ENCODE data around the gene APOBEC3G. TPM values are rescaled to one million over a fixed set of nuclear protein-coding genes. Genes with fewer than 3 reads are reported as not detected.
A peak's percentile ranks its signal among the peaks of the same experiment; 100 is the strongest.
"Not testable (repeated sequence)": the region's sequence is repeated elsewhere in the genome, so short reads cannot be mapped to it uniquely, and the experiment has no call there.

The APOBEC3G gene
- total and polyA plus RNA-seq, 2 donors (not counting 1 experiment from before 2014, with no cell fraction given), result 14.3 to 22.1 TPM

DNA sequence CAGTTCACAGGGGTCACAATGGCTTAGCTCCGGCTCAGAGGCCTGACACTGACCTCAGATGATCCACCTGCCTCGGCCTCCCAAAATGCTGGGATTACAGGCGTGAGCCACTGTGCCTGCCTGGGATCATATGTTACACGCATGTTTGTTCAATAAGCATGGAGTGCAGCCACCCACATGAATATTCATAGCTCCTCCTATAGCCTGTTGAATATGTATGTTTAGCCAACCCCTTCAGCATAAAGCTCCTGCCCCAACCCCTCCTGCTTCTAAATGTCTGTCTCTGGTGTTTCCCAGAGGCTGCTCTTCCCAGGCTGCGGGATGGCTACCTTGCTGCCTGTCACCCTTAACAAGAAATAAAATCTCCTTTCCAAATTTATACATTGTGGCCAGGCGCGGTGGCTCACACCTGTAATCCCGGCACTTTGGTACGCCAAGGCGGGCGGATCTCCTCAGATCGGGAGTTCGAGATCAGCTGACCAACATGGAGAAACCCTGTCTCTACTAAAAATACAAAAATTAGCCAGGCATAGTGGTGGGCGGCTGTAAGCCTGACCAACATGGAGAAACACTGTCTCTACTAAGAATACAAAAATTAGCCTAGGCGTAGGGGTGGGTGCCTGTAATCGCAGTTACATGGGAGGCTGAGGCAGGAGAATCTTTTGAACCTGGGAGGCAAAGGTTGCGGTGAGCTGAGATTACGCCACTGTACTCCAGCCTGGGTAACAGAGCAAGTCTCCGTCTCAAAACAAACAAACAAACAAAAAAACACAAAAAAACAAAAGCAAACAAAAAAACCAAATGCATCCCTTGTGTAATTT, 37.6 kb upstream of the APOBEC3G start:
- H3K4me2 ChIP-seq (ENCODE audit: extremely low read depth, insufficient read depth, low read length), result no peak overlapping the region
- H3K36me3 ChIP-seq (ENCODE audit: control insufficient read depth, insufficient read depth, low read length), result no peaks in the 10 kb centered on the region
- no peak for DNase-seq (ENCODE audit: low read depth in 2 of 2)
- H3K4me3 ChIP-seq (replicated peaks in 1 of 4; ENCODE audit: control extremely low read depth in 1 of 4, insufficient read depth in 1 of 4, low read depth in 3 of 4, low read length in 4 of 4), result peak overlapping the region in 1 of 4 experiments; percentile 17
- no peak overlapping the region for H3K9ac ChIP-seq (ENCODE audit: insufficient read depth, low read length)
- no peak overlapping the region for H3K27ac ChIP-seq (ENCODE audit: insufficient read depth, low read length)
- H2AFZ ChIP-seq (ENCODE audit: low read length), result no peak overlapping the region
- no peaks in the 10 kb centered on the region for H3K9me3 ChIP-seq (ENCODE audit: control insufficient read depth, insufficient read depth, low read depth, low read length)
- no peak for TF ChIP-seq EZH2 (IDR thresholded peaks at IDR 0.05; ENCODE audit: low read length, missing control alignments)
- TF ChIP-seq, protein P1, sequence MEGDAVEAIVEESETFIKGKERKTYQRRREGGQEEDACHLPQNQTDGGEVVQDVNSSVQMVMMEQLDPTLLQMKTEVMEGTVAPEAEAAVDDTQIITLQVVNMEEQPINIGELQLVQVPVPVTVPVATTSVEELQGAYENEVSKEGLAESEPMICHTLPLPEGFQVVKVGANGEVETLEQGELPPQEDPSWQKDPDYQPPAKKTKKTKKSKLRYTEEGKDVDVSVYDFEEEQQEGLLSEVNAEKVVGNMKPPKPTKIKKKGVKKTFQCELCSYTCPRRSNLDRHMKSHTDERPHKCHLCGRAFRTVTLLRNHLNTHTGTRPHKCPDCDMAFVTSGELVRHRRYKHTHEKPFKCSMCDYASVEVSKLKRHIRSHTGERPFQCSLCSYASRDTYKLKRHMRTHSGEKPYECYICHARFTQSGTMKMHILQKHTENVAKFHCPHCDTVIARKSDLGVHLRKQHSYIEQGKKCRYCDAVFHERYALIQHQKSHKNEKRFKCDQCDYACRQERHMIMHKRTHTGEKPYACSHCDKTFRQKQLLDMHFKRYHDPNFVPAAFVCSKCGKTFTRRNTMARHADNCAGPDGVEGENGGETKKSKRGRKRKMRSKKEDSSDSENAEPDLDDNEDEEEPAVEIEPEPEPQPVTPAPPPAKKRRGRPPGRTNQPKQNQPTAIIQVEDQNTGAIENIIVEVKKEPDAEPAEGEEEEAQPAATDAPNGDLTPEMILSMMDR (conservative IDR thresholded peaks at IDR 0.05 in 1 of 2, IDR thresholded peaks at IDR 0.05 in 1 of 2; ENCODE audit: low read depth in 1 of 2, low read length in 2 of 2), result no peak
- peaks cover 2% of the 10 kb centered on the region for H3K4me1 ChIP-seq (ENCODE audit: control insufficient read depth, extremely low read depth, insufficient read depth, low read length)
- H4K20me1 ChIP-seq (ENCODE audit: control insufficient read depth, extremely low read depth, insufficient read depth, low read length), result no peaks in the 10 kb centered on the region
- no peaks in the 10 kb centered on the region for H3K79me2 ChIP-seq (ENCODE audit: control insufficient read depth, insufficient read depth, low read length)
- H3K27me3 ChIP-seq (ENCODE audit: control insufficient read depth, insufficient read depth, low read length), result no peaks in the 10 kb centered on the region

DNA sequence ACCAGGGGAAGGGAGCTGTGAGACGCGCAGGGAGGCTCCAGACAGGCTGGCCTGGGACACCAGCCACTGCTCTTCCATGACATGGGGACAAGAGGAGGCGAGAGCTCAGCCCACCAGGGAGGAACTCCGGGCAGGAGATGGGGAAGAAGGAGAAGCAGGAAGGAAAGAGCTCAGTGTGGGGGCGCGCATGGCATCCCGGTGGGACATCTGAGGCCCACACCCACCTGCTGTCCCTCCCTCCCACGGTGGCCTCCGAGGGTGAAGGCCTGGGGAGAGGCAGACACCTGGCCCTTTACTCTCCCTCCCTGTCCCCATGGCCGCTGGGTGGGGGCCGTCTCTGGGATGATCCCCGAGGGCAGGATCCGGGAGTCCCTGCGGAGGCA, 36.9 kb upstream of the APOBEC3G start:
- H3K27me3 ChIP-seq (ENCODE audit: control insufficient read depth, insufficient read depth, low read length); H3K27ac ChIP-seq (ENCODE audit: insufficient read depth, low read length); H3K36me3 ChIP-seq (ENCODE audit: control insufficient read depth, insufficient read depth, low read length); H3K4me2 ChIP-seq (ENCODE audit: extremely low read depth, insufficient read depth, low read length); H4K20me1 ChIP-seq (ENCODE audit: control insufficient read depth, extremely low read depth, insufficient read depth, low read length); H3K9me3 ChIP-seq (ENCODE audit: control insufficient read depth, insufficient read depth, low read depth, low read length); H2AFZ ChIP-seq (ENCODE audit: low read length); H3K79me2 ChIP-seq (ENCODE audit: control insufficient read depth, insufficient read depth, low read length); H3K9ac ChIP-seq (ENCODE audit: insufficient read depth, low read length); DNase-seq (ENCODE audit: low read depth in 2 of 2); H3K4me1 ChIP-seq (ENCODE audit: control insufficient read depth, extremely low read depth, insufficient read depth, low read length): not testable (repeated sequence)
- H3K4me3 ChIP-seq (replicated peaks in 1 of 4; ENCODE audit: control extremely low read depth in 1 of 4, insufficient read depth in 1 of 4, low read depth in 3 of 4, low read length in 4 of 4), result peak overlapping the region in 1 of 4 experiments; percentile 17

DNA sequence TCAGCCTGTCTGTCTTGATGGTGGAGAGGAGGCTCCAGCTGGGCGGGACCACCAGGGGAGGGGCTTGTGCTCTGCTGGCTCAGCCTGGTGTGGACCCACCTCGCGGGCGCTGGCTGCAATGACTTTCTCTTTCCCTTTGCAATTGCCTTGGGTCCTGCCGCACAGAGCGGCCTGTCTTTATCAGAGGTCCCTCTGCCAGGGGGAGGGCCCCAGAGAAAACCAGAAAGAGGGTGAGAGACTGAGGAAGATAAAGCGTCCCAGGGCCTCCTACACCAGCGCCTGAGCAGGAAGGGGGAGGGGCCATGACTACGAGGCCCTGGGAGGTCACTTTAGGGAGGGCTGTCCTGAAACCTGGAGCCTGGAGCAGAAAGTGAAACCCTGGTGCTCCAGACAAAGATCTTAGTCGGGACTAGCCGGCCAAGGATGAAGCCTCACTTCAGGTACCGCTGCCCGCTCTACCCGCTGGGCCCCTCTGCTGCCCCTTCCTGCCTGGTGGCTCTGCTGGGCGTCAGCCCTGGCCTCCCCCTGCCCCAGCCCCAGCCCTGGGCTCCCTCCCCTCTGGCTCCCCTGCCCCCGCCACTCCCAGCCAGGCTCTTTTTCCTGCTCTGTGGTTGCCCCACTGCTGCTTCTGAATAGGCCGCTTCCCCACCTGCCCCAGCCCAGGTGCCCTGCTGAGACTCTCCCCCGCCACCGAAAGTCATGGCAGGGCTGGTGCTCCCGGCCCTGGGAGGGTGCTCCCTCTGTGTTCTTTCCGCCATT, 36.4 kb upstream of the APOBEC3G start, which contains the start of gene APOBEC3F:
APOBEC3F (plus strand) TSS at position 327 of the 759 bp plus-strand sequence; CDS start at position 424, 97 bp downstream.
- H3K79me2 ChIP-seq (ENCODE audit: control insufficient read depth, insufficient read depth, low read length); H3K9me3 ChIP-seq (ENCODE audit: control insufficient read depth, insufficient read depth, low read depth, low read length); H3K27me3 ChIP-seq (ENCODE audit: control insufficient read depth, insufficient read depth, low read length); H3K4me1 ChIP-seq (ENCODE audit: control insufficient read depth, extremely low read depth, insufficient read depth, low read length); H4K20me1 ChIP-seq (ENCODE audit: control insufficient read depth, extremely low read depth, insufficient read depth, low read length); H3K27ac ChIP-seq (ENCODE audit: insufficient read depth, low read length); H3K36me3 ChIP-seq (ENCODE audit: control insufficient read depth, insufficient read depth, low read length): not testable (repeated sequence)
- Histone ChIP-seq H3K9ac (ENCODE audit: insufficient read depth, low read length) (peak within 1 kb of the TSS; percentile 62), H3K4me3 (replicated peaks in 1 of 4; ENCODE audit: control extremely low read depth in 1 of 4, insufficient read depth in 1 of 4, low read depth in 3 of 4, low read length in 4 of 4) (peak within 1 kb of the TSS; percentile 64 to 78 (median 74)), H3K4me2 (ENCODE audit: extremely low read depth, insufficient read depth, low read length) (peak within 1 kb of the TSS; percentile 75), H2AFZ (ENCODE audit: low read length) (peak within 1 kb of the TSS; percentile 49)
- TF ChIP-seq, protein P1 (conservative IDR thresholded peaks at IDR 0.05 in 1 of 2, IDR thresholded peaks at IDR 0.05 in 1 of 2; ENCODE audit: low read depth in 1 of 2, low read length in 2 of 2), result peak in 1 of 2 donors; percentile 7
- peak; percentile 53 to 59 for DNase-seq (ENCODE audit: low read depth in 2 of 2)
